Measurements from ENCODE around the gene MYO9B.

The MYO9B gene

DNA sequence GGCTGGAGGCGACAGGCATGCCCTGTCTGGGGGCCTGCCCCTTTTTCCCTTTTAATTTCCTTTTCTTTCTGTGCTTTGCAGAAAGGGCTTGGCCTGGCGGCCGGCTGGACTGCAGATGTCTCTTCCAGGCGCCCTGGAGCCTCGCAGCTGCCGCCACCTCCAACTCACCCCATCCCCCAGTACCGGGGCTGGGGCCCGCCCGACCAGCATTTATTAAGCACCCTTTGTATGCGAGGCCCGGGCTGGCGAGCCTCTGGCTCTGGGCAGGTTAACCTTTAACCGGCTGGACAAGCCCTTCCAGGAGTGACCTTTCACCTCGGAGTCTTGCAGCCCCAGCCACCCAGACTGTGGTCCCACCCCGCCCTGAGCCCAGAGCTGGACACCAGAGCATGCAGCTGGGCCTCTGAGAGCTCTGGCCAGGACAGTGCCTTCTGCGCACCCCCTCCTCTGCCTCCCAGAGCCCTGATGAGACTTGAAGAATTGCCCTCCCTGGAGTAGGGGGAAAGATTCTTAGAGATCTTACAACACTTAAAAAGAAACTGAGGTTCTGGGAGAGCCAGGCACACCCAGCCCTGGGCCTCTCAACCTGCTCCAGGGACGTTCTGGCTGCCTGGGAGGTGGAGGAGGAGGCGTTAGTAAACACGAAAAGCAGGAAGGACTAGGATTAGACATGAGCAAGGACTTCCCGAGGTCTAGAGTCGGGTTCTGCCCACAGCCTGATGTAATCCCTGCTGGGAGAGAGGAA is 171.3 kb downstream of the MYO9B start:
- TF ChIP-seq, protein P1, sequence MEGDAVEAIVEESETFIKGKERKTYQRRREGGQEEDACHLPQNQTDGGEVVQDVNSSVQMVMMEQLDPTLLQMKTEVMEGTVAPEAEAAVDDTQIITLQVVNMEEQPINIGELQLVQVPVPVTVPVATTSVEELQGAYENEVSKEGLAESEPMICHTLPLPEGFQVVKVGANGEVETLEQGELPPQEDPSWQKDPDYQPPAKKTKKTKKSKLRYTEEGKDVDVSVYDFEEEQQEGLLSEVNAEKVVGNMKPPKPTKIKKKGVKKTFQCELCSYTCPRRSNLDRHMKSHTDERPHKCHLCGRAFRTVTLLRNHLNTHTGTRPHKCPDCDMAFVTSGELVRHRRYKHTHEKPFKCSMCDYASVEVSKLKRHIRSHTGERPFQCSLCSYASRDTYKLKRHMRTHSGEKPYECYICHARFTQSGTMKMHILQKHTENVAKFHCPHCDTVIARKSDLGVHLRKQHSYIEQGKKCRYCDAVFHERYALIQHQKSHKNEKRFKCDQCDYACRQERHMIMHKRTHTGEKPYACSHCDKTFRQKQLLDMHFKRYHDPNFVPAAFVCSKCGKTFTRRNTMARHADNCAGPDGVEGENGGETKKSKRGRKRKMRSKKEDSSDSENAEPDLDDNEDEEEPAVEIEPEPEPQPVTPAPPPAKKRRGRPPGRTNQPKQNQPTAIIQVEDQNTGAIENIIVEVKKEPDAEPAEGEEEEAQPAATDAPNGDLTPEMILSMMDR (IDR thresholded peaks at IDR 0.05; ENCODE audit: low read length, missing control alignments) = no peak
- no peak overlapping the region for H3K4me3 ChIP-seq (replicated peaks; ENCODE audit: low read depth, low read length)
- DNase-seq (ENCODE audit: low read depth) = no peak

DNA sequence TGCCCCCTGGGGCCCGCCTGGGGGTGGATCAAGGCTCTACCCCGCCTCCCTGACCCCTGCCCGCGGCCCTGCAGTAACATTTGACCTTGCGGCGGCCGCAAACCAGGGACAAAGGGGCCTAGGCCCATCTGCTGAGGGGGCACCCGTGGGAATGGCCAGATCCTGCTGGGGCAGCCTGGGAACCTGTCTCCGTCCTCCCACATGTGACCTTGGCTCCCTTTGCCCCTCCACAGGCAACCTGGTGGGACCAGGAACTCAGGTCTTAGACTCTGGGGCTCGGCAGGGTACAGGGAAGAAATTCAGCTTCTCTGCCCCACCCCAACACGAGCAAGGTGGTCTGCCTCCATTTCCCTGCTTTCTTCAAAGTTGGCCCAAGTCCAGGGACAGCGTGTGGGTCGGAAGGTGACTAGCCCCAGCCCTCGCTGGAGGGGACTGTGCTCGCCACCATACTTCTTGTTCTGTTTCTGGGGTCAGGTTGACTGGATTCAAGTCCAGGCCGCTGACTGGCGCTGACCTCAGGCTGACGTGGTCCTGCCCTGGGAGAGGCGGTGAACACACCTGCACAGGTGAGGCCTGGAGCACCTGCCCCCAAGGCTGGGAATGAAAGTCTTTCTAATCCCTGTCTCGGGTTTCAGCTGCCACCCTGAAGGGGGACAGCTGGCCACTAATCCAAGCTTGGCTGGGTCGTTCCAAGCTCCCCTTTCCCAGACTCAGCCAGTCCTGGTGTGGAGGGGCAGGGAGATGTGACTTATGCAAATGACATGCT is 172.6 kb downstream of the MYO9B start:
- H3K4me3 ChIP-seq (replicated peaks; ENCODE audit: low read depth, low read length) = no peak overlapping the region
- TF ChIP-seq, protein P1 (IDR thresholded peaks at IDR 0.05; ENCODE audit: low read length, missing control alignments) = no peak
- no peak for DNase-seq (ENCODE audit: low read depth)

DNA sequence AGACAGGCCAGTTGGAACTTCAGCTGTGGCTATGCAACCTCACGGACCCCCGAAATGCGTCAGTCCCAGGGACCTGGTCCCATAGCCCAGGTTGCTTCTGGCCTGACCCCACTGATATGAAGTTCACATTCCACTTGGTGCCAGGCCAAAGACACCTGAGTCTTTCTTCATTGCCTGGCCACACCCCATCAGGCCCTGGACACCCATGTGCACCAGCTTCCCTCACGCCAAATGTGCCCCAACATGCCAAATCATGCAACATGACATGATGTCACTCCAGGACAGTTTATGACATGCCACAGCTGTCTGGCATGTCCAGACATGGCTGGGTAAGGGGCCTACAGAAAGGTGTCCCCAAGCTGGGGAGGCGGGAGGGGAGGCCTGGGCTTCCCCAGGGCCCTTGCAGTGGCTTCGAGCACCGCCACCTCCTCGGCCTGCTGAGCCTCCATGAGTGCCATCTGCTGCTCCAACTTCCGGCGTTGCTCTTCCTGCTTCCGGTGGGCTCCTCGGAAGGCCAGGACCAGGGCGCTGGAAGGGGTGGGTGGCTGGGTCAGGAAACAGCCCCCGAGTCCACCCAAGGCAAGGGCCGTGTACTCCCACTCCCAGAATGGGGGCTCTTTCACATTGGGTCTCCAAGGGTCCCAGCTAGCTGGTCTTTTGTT is 174.4 kb downstream of the MYO9B start:
- no peak for DNase-seq (ENCODE audit: low read depth)
- TF ChIP-seq, protein P1 (IDR thresholded peaks at IDR 0.05; ENCODE audit: low read length, missing control alignments) = no peak

DNA sequence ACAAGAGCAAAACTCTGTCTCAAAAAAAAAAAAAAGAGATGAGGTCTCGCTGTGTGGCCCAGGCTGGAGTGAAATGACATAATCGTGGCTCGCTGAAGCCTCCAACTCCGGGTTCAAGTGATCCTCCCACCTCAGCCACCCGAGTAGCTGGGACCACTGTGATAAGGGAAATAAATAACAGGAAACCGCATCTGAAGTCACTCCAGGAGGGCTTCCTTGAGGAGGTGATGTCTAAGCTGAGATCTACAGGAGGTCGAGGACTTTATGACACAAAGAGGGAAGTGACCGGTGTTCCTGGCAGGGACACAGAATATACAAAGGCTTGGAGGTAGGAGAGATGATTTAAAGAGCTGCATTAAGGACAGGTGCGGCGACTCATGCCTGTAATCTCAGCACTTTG is 179.1 kb downstream of the MYO9B start:
- no peak overlapping the region for H3K4me3 ChIP-seq (replicated peaks; ENCODE audit: low read depth, low read length)
- no peak for DNase-seq (ENCODE audit: low read depth)
- TF ChIP-seq, protein P1 (IDR thresholded peaks at IDR 0.05; ENCODE audit: low read length, missing control alignments) = no peak

More for the DNA sequence above, 174.4 kb downstream of the MYO9B start:
- no peak overlapping the region for H3K4me3 ChIP-seq (replicated peaks; ENCODE audit: low read depth, low read length)

DNA sequence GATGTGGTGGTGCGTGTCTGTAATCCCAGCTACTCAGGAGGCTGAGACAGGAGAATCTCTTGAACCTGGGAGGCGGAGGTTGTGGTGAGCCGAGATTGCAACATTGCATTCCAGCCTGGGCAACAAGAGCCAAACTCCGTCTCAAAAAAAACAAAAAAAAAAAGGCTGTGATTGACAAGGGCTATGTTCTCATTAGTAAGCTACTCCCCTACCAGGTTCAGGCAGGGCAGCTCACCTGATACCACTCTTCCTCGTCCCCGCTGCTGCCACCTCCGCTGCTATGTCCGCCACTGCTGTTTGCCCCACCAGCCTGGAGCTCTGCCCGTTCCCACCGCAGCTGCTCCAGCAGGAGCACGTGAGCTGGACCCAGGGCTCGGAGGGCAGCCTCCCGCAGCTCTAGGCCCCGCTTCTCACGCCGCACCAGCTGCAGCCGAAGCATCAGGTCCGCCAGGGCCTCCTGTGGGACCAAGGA is 179.6 kb downstream of the MYO9B start:
- no peak for DNase-seq (ENCODE audit: low read depth)
- H3K4me3 ChIP-seq (replicated peaks; ENCODE audit: low read depth, low read length) = no peak overlapping the region
- TF ChIP-seq, protein P1 (IDR thresholded peaks at IDR 0.05; ENCODE audit: low read length, missing control alignments) = no peak

DNA sequence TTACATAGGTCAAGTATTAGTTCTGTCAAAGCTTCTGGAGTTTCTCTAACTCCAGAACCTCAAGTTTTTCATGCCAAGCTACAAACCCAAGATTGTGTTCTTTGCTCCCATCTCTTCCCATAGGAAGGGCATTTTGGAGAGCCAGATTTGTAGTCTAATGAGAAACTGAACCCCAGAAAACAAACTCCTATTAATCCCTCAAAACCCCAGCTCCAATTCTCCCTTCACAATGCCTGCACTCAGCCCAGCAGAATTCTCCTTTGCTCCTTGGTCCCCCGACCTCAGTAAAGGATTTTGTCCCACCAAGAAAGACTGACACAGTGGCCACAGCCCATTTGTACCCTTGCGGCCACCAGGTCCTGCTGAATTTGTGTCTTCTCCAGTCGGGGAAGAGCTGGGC is 180.6 kb downstream of the MYO9B start:
- no peak overlapping the region for H3K4me3 ChIP-seq (replicated peaks; ENCODE audit: low read depth, low read length)
- TF ChIP-seq, protein P1 (IDR thresholded peaks at IDR 0.05; ENCODE audit: low read length, missing control alignments) = no peak

More for the DNA sequence above, 180.6 kb downstream of the MYO9B start:
- DNase-seq (ENCODE audit: low read depth) = no peak

Data from fibroblast of pulmonary artery (primary cell).